Tibial artery (tissue), 4 donors: ENCODE results near the gene SPHK1.

Source experiments
- DNase-seq, 2 donors: peaks; one replicate each; pipeline ENCODE4 v3.0.0-alpha.2; 2019
- H3K27ac ChIP-seq, 2 donors: fragments of 200-600 bp; sonication (generic) in 1 of 2; 1 replicate in 1 of 2; 2 replicates in 1 of 2; pipeline ENCODE4 v1.5.1; 2018 to 2019; ENCODE audit warnings: mild to moderate bottlenecking in 1 of 2
- H3K27me3 ChIP-seq, 2 donors: fragments of 200-600 bp; sonication (generic) in 1 of 2; one replicate each; pipeline versions ENCODE4 v1.5.1 to v1.6.0; 2016 to 2019
- H3K36me3 ChIP-seq, 3 donors: fragments of 200-600 bp; sonication (generic) in 2 of 3; one replicate each; pipeline ENCODE4 v1.5.1; 2016 to 2019; ENCODE audit warnings: mild to moderate bottlenecking in 2 of 3
- H3K4me1 ChIP-seq, 4 donors: fragments of 200-600 bp; sonication (generic) in 2 of 4; 1 replicate in 3 of 4; 2 replicates in 1 of 4; pipeline ENCODE4 v1.5.1; 2016 to 2019
- H3K4me3 ChIP-seq, 2 donors: fragments of 200-600 bp; sonication (generic) in 1 of 2; 1 replicate in 1 of 2; 2 replicates in 1 of 2; pipeline ENCODE4 v1.5.1; 2018 to 2019; ENCODE audit warnings: mild to moderate bottlenecking in 2 of 2
- H3K9me3 ChIP-seq, 3 donors: fragments of 200-600 bp; sonication (generic) in 1 of 3; one replicate each; pipeline ENCODE4 v1.5.1; 2016 to 2019
- CTCF ChIP-seq, 2 experiments: fragments of 200-600 bp in 1 of 2; fragments of 450-650 bp in 1 of 2; IDR thresholded peaks; one replicate each; pipeline ENCODE4 v1.5.1; 2017 to 2019; ENCODE audit warnings: antibody characterized with exemption in 2 of 2, mild to moderate bottlenecking in 1 of 2, moderate library complexity in 1 of 2
- intact Hi-C: fragments of 100-400 bp; cut with DNase I; formaldehyde crosslinking; loops from one replicate; pipeline ENCODE4 v1.15.0; 2023; ENCODE audit warnings: low total_unique reads

SPHK1 gene

DNA sequence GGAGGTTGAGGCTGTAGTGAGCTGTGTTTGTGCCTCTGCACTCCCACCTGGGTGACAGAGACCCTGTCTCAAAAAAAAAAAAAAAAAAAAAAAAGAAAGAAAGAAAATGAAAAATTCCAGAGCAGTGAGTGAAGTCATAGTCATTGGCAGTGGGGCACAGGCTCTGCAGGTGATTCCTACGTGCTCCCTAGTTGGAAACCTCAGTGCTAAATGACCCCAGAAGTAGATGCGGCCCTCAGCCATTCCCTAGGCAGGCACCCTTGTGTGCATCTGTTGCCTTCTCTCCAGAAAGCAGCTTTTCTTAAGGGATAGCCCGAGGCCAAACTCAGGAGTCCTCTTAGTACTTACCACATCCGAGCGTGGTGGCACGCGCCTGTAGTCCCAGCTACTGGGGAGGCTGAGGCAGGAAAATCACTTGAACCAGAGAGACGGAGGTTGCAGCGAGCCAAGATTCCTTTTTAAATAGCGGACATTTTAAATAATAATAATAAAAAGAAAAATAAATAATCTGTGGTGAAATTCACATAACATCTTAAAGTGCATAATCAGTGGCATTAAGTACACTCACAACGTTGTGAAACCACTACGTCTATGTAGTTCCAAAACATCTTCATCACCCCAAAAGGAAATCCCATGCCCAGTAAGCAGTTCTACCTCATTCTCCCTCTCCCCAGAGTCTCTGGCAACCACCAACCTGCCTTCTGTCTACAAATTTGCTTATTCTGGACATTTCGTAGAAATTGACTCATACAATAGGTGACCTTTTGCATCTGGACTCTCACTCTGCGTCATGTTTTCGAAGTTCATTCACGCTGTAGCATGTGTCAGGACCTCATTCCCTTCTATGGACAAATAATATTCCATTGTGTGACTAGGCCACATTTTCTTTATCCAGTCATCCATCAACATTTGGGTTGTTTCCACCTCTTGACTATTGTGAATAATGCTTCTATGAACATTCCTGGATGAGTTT lies 12.5 kb upstream of the SPHK1 start:
- no peak for DNase-seq
- no peak overlapping the region for H3K4me3 ChIP-seq
- H3K4me1 ChIP-seq, result peaks cover 0 to 19% (median 10%) of the 10 kb centered on the region in 4 donors
- TF ChIP-seq CTCF (IDR thresholded peaks at IDR 0.05), result no peak
- no peak overlapping the region for H3K27ac ChIP-seq
- intact Hi-C loops, result no loop called here
- H3K36me3 ChIP-seq, result no peaks in the 10 kb centered on the region
- no peaks in the 10 kb centered on the region for H3K9me3 ChIP-seq
- H3K27me3 ChIP-seq, result no peaks in the 10 kb centered on the region

DNA sequence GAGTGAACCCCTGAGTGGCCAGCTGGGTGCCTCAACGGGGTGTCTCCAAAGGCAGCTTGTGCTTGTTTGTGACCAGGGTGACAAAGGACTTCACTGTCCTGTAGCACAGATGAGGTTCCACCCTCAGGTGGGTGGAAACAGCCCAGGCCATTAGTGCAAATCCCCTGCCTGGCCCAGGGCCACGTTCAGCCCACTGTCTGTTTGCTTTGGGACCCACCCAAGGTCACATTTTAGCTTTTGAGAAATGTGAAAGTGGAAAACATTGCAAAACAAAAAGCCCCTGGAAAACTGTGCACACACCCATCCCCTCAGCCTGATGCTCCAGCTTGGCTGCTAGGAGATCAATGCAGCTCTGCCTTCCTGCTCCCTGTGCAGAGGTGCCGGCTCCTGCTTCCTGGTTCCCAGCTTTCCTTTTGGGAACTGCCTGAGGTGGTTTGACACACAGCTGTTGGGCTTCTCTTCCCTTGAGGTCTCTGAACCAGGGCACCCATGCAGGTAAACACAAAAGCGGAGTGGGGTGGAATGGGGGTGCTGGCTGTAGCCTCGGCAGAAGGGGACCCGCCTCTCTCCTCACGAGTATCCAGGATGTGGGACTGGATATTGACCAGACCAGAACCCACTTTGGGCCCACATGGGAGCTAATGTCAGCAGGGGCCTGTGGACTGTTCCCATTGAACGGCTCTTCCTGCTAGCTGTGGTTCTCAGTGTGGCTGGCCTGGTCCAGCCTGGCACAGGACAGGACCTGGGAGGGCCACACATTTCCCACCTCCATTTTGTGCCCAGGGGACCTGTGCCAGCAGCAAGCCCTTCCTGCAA lies 7.9 kb upstream of the SPHK1 start:
- DNase-seq, result no peak
- Histone ChIP-seq H3K27me3 (no peaks in the 10 kb centered on the region), H3K27ac (no peak overlapping the region), H3K9me3 (no peaks in the 10 kb centered on the region), H3K4me1 (peaks cover 0 to 5% (median 2%) of the 10 kb centered on the region in 4 donors), H3K36me3 (no peaks in the 10 kb centered on the region), H3K4me3 (no peak overlapping the region)
- no peak for TF ChIP-seq CTCF (IDR thresholded peaks at IDR 0.05)
- intact Hi-C loops, result no loop called here

GRCh38 chr17:76378548-76379274 lies 5.7 kb upstream of the SPHK1 start:
- H3K36me3 ChIP-seq, result no peaks in the 10 kb centered on the region
- H3K9me3 ChIP-seq, result no peaks in the 10 kb centered on the region
- peaks cover 0 to 27% (median 17%) of the 10 kb centered on the region in 4 donors for H3K4me1 ChIP-seq
- no peak overlapping the region for H3K4me3 ChIP-seq
- TF ChIP-seq CTCF (IDR thresholded peaks at IDR 0.05), result no peak
- intact Hi-C loops, result no loop called here
- no peak for DNase-seq
- H3K27ac ChIP-seq, result no peak overlapping the region
- H3K27me3 ChIP-seq, result no peaks in the 10 kb centered on the region

DNA sequence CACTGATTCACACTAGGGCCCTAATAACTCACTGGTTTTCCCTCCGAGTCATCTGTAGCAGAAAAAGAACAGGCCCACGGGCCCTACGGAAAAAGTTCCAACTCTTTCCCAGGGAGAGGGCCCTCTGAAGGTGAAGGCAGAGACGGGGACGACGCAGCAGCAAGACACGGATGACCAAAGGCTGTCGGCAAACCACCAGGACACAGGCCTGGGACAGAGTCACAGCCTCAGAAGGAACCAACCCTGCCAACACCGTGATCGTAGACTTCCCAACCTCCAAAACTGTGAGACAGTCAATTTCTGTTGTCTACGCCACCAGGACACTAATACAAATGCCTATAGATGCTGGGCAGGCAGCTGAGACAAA lies 5.2 kb upstream of the SPHK1 start:
- no peak for DNase-seq
- no peak overlapping the region for H3K27ac ChIP-seq
- peaks cover 0 to 30% (median 19%) of the 10 kb centered on the region in 4 donors for H3K4me1 ChIP-seq

More for the DNA sequence above, 5.2 kb upstream of the SPHK1 start:
- no peak for TF ChIP-seq CTCF (IDR thresholded peaks at IDR 0.05)
- Histone ChIP-seq H3K9me3 (no peaks in the 10 kb centered on the region), H3K36me3 (no peaks in the 10 kb centered on the region), H3K27me3 (no peaks in the 10 kb centered on the region), H3K4me3 (no peak overlapping the region)
- intact Hi-C loops, result no loop called here
